CD4-positive, alpha-beta T cell treated with Interleukin-10 for 1 hour (primary cell): ENCODE measurements around the gene LAMC3.

Experiments
- DNase-seq: peaks from one replicate; pipeline ENCODE4 v3.0.0-alpha.2; 2020

The LAMC3 gene

GRCh38 chr9:130979591-130980385, 29.2 kb upstream of the LAMC3 start:
- DNase-seq, result no peak

- DNase-seq, result no peak
Observed at GRCh38 chr9:130980526-130980925, 28.4 kb upstream of the LAMC3 start.

DNA sequence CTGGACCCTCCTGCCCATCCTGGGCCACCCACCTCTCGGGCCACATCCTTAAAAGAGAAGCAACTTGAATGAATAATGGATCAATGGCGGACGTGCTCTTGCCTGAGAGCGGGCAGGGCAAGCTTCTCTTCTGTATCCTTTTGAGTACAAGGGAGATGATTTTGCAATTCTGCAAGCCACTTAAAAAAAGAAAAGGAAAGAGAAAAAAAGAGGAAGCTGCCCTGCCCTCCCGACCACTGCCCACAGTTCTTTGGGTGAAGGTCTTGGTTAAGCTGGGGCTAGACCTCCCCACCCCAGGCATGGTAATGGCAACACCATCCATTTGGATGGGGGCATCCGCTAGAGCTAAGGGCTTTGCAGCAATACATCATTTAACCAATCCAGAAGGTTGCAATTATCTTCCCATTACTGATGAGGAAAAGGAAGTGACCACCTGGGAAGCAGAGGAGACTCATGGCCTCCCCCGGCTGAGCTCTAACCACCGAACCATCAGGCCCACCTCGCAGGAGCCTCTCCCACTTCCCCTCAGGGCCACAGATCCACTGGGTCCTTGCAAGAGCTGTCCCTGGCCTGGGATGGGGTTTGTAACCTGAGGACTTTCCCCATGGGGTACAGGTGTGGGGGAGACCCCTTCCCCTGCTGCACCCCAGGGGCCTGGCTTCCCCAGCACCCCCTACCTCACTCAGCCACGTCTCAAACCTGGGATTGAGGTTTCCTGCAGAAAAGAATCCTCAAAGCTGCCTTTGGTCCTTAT, 27.8 kb upstream of the LAMC3 start:
- no peak for DNase-seq

DNA sequence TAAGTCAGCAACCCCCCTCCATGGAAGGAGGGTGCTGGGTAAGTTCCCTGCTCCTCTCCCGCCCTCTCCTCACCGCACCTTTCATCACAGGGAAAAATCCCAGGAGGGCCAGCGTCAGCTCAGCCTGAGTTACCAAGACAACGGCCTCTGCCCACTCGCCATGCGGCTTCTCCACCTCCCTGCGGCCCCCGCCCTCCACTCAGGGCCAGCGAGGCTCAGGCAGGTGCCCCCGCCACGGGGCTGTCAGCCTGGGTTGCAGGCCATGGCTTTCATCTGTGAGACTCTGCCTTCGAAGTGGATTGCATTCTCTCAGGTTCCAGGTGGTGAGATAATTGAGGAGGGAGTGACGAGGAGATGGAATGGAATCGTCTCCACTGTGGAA, 27.2 kb upstream of the LAMC3 start:
- DNase-seq, result no peak

DNA sequence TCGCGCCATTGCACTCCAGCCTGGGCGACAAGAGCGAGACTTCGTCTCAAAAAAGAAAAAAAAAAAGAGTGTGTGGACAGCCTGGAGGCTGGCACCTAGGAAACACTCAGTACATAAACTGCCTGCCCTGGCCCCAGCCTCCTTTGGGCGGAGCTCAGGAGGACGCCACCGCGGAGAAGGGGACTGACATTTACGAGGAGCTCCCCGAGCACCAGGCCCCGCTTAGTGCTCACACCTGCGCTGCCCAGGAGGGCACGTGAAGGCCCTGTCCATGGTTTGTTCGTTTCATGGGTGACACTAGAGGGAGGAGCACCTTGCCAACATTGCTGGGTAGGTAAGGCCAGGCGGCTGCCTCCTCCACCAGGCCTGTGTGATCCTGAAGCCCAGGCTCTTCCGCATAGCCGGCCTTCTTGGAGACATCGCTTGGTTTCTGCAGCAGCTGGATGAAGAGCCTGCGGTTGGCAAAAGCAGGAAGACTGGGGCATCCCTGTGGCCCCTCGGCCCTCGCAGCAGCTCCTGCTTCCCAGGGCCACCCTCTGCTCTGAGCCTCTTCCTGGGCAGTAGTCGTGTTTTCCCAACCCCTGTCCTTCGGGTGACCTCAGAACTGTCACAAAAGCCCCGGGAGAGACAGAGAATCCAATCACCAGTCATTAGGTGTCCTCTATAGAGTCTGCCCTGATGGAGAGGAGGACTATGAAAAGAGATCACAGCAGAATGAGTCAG, 26.2 kb upstream of the LAMC3 start:
- no peak for DNase-seq

- no peak for DNase-seq
Observed at GRCh38 chr9:130983359-130983670, 25.7 kb upstream of the LAMC3 start.

DNA sequence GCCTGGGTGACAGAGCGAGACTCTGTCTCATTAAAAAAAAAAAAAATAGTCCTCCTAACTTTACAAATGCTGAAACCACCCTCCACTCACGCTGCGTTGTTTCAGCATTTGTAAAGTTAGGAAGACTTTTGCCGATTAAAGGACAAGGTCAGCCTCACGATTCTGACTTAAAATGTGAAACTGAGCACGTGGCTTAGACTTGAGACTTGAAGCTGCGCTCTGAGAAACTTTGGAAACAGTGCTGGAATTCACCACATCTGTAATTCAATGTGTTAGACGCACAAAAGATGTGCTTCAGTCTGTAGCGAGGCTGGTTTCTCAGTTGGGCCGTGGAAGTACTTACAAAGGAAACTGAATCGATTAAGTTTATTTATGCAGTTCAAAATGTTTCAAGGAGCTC, 25.0 kb upstream of the LAMC3 start:
- DNase-seq, result no peak

- DNase-seq, result no peak
Observed at GRCh38 chr9:130984521-130984920, 24.5 kb upstream of the LAMC3 start.

DNA sequence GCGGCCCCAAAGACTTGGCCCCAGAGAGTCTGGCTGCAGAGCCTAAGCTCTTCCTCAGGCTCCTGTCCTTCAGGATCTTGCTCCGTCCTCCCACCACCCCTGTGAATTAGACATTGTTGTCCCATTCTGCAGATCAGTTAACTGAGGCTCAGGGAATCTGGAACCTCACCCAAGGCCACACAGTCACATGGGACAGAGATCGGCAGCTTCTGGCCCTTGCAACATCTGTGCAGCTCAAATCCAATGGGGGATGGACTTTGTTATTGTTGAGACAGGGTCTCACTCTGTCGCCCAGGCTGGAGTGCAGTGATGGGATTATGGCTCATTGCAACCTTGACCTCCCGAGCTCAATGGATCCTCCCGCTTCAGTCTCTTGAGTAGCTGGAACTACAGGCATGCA, 23.9 kb upstream of the LAMC3 start:
- no peak for DNase-seq

- DNase-seq, result no peak
Observed at GRCh38 chr9:130985606-130986162, 23.3 kb upstream of the LAMC3 start.

GRCh38 chr9:130986356-130986965, 22.5 kb upstream of the LAMC3 start:
- no peak for DNase-seq

GRCh38 chr9:130987054-130987453, 21.9 kb upstream of the LAMC3 start:
- no peak for DNase-seq

- DNase-seq, result no peak
Observed at GRCh38 chr9:130987738-130988399, 21.1 kb upstream of the LAMC3 start.

- no peak for DNase-seq
Observed at GRCh38 chr9:130988400-130988747, 20.6 kb upstream of the LAMC3 start.

DNA sequence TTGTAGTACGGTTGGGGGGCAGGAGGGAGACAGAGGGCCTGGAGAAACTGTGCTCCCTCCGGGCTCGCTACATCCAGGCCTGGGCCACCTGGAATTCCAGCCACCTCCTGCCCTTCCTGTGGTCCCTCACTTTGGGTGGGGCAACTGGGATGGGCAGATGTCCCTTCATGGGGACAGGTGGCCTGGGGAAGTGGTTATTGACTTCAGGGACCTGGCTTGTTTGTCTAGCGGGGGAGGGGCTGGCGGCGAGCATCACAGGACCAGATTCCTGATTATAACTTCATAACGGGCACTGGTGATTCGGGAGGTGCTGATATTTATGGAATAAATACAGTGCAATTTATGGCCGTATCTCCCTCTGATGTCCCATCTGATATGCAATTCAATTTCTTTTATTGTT, 20.1 kb upstream of the LAMC3 start:
- DNase-seq, result no peak

- no peak for DNase-seq
Observed at GRCh38 chr9:130989391-130989790, 19.6 kb upstream of the LAMC3 start.

DNA sequence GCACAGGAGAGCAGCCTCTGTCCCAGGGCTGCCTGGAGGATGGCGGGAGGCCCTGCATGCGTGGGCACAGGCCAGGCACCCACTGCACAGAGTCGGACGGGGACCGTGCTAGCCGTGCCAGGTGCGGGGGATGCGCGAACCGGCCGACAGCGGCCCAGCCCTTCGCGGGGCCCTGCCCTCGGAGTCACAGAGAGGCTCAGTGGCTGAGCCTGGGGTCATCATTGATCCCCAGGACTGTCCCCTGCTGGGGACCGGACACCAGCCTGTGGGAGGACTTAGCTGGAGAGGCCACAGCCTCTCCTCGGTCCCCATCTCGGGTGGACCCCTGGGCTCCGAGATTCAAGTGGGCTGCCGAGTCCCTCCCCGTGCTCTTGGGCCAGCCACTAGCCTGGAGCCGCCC, 19.1 kb upstream of the LAMC3 start:
- no peak for DNase-seq

DNA sequence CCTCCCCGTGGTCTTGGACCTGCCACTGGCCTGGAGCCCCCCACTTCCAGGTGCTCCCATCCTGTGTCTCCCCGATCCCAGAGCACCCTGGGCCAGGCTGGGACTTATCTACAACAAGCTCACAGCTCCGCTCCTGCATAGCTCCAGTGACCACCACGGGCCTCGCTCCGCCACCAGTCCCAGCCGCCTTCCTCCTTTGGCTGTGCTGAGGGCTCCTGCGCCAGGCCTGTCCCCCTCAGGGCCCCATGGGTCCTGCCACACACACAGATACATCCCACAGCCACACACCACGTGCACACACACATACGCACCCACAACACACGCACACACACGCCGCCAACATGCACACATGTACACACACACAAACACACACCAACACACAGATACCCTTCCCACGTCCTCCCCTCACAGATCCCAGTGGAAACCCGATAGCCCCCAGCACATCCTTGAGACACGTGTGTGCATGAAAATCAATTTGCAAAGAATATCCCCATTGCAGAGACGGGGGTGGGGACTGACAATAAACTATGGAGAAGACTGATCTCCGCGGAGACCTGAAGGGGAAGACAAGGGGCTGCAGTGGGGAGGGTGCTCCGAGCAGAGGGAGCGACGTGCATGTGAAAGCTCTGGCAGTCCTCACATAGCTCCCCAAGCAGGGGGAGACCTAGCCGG, 18.5 kb upstream of the LAMC3 start:
- no peak for DNase-seq

DNA sequence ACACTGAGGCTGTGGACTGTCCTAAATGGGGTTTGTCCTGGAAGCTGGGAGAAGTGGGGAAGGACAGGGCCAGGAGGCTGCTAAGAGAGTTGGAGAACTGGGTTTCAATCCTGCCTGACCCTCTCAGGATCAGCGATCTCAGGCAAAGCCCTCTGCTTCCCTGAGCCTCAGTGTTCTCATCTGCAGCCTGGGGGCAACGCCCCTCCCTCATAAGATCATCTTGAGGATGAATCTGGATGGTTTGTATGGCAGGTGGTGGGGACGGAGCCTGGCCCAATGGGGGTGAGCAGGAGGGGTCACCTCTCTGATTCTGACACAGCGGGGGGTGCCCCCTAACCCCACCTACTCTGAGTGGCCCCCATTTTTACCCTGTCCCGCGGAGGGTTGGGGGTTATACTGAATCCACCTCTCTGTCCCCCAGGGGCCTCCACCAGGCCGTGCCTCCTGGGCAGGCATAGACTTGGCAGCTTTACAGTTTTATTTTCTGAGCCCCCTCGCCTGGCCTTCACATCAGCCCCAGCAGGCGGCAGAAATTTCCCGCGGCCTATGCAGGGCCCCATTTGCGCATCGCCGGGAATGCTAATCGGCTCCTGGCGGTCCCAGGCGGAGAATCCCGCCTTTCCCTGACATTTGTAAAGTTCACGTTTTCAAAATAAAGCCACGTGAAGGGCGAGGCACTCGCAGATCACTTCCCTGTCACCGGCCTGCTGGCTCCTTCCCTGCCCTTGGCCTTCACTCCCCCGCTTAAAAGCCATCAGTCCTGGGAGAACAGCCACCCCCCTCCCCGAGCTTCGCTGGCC, 17.8 kb upstream of the LAMC3 start:
- DNase-seq, result no peak

- no peak for DNase-seq
Observed at GRCh38 chr9:130991778-130992681, 16.9 kb upstream of the LAMC3 start.
